Right lobe of liver (tissue), 6 donors: ENCODE results near the gene TCFL5. TPM values are rescaled to one million over a fixed set of nuclear protein-coding genes. Genes with fewer than 3 reads are reported as not detected.

Experiments
- ATAC-seq, 4 donors: fragments of 200-7000 bp; cut with Tn5 transposase; one replicate each; pipeline ENCODE4 v1.9.1; 2020; ENCODE audit warnings: mild to moderate bottlenecking in 4 of 4, moderate library complexity in 4 of 4
- DNase-seq, 3 donors: peaks; one replicate each; pipeline ENCODE4 v3.0.0-alpha.2; 2020
- H3K27ac ChIP-seq, 3 donors: fragments of 200-600 bp; one replicate each; pipeline ENCODE4 v1.8.0; 2022
- H3K27me3 ChIP-seq, 2 donors: fragments of 200-600 bp; one replicate each; pipeline ENCODE4 v1.8.0; 2022
- H3K36me3 ChIP-seq, 4 donors: fragments of 200-600 bp; sonication (generic) in 1 of 4; one replicate each; pipeline versions ENCODE4 v1.5.1 to v1.8.0; 2017 to 2022; ENCODE audit warnings: control low read depth in 1 of 4
- H3K4me1 ChIP-seq, 4 donors: fragments of 200-600 bp; sonication (generic) in 1 of 4; one replicate each; pipeline versions ENCODE4 v1.5.1 to v1.8.0; 2017 to 2022; ENCODE audit warnings: control low read depth in 1 of 4
- H3K4me3 ChIP-seq, 3 donors: fragments of 200-600 bp; one replicate each; pipeline ENCODE4 v1.8.0; 2022
- H3K9me3 ChIP-seq, 4 donors: fragments of 200-600 bp; sonication (generic) in 1 of 4; one replicate each; pipeline versions ENCODE4 v1.5.1 to v1.8.0; 2017 to 2022; ENCODE audit warnings: control low read depth in 1 of 4
- POLR2A ChIP-seq: fragments of 450-650 bp; IDR thresholded peaks from one replicate; pipeline ENCODE4 v1.6.1; 2017; ENCODE audit warnings: antibody characterized with exemption, mild to moderate bottlenecking
- WGBS: methylation state at CpG from one replicate; pipeline ENCODE4 v1.1.6; 2018; ENCODE audit warnings: low coverage, low lambda C conversion rate; ENCODE audit not compliant: insufficient coverage; ENCODE audit errors: missing lambda C conversion rate; 5-methylcytosine and 5-hydroxymethylcytosine counted together
- intact Hi-C, 2 donors: fragments of 100-400 bp; cut with DNase I; formaldehyde crosslinking; loops; one replicate each; pipeline versions ENCODE4 v1.11.2 to v1.14.1; 2022
- total RNA-seq, 6 experiments: library from RNA; depleted of rRNA in 2 of 6; stranded (reverse); fragments of >200 nt in 2 of 6; fragmentation: NEBNext Ultra II Directional in 3 of 6; extraction: Animal tissue kit (Norgen Biotek cat#: 25700) in 3 of 6; gene quantifications; one replicate each; pipeline versions ENCODE4 v1.1.0 to v1.2.4, GENCODE V29; 2016 to 2023
- TF ChIP-seq, protein P1 (sequence below), 4 donors: fragments of 200-600 bp in 3 of 4; fragments of 450-650 bp in 1 of 4; IDR thresholded peaks; one replicate each; pipeline versions ENCODE4 v1.5.1 to v1.8.0; 2016 to 2022; ENCODE audit warnings: antibody characterized with exemption in 4 of 4, mild to moderate bottlenecking in 2 of 4
- donor health status: DM: no; HTN: yes; CAD: no.
- donor health status: DM: no; HTN: no; CAD: no.
- donor health status: DM: no; HTN: no; CAD: no.
- donor health status: DM: no; HTN: yes; CAD: no.
- donor health status: DM: no; HTN: yes; CAD: no.

The TCFL5 gene
- total RNA-seq, 6 experiments from 2014 or later: 2.9 to 5.1 (median 3.9) TPM

DNA sequence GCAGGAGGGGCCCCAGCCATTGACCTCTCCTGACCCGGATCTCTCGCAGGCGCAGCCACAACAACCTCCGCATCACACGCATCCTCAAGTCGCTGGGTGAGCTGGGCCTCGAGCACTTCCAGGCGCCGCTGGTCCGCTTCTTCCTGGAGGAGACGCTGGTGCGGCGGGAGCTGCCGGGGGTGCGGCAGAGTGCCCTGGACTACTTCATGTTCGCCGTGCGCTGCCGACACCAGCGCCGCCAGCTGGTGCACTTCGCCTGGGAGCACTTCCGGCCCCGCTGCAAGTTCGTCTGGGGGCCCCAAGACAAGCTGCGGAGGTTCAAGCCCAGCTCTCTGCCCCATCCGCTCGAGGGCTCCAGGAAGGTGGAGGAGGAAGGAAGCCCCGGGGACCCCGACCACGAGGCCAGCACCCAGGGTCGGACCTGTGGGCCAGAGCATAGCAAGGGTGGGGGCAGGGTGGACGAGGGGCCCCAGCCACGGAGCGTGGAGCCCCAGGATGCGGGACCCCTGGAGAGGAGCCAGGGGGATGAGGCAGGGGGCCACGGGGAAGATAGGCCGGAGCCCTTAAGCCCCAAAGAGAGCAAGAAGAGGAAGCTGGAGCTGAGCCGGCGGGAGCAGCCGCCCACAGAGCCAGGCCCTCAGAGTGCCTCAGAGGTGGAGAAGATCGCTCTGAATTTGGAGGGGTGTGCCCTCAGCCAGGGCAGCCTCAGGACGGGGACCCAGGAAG lies 49.3 kb downstream of the TCFL5 start:
- ATAC-seq (no peak), DNase-seq (no peak)
- no peaks in the 10 kb centered on the region for H3K27me3 ChIP-seq
- no peaks in the 10 kb centered on the region for H3K9me3 ChIP-seq
- H3K36me3 ChIP-seq: peaks cover 13 to 55% (median 35%) of the 10 kb centered on the region in 4 donors
- 40% methylated on average over 1 of the region's 43 CpGs for WGBS
- no peak overlapping the region for H3K4me3 ChIP-seq
- H3K4me1 ChIP-seq: peaks cover 0 to 16% (median under 1%) of the 10 kb centered on the region in 4 donors
- TF ChIP-seq, protein P1, sequence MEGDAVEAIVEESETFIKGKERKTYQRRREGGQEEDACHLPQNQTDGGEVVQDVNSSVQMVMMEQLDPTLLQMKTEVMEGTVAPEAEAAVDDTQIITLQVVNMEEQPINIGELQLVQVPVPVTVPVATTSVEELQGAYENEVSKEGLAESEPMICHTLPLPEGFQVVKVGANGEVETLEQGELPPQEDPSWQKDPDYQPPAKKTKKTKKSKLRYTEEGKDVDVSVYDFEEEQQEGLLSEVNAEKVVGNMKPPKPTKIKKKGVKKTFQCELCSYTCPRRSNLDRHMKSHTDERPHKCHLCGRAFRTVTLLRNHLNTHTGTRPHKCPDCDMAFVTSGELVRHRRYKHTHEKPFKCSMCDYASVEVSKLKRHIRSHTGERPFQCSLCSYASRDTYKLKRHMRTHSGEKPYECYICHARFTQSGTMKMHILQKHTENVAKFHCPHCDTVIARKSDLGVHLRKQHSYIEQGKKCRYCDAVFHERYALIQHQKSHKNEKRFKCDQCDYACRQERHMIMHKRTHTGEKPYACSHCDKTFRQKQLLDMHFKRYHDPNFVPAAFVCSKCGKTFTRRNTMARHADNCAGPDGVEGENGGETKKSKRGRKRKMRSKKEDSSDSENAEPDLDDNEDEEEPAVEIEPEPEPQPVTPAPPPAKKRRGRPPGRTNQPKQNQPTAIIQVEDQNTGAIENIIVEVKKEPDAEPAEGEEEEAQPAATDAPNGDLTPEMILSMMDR (IDR thresholded peaks at IDR 0.05): no peak
- no peak for TF ChIP-seq POLR2A
- intact Hi-C loops: no loop called here
- no peak overlapping the region for H3K27ac ChIP-seq

DNA sequence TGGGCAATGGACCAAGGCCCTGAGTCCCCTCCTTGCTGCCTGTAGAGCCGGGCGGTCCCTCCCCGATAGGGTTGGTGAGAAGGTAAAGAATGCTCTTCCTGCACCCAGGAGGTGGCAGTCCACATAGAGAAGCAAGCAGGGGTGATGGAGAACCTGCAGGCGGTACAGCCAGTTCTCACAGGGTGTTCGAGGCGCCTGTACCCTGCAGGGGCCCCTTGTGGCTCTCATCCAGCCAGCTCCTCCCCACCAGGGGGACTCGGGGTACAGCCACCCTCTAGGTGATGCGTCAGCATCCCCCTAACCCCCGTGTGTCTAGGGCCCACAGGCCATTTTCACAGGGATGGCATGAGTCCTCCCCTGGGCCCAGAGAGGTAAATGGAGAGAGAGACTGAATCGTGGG lies 49.9 kb downstream of the TCFL5 start:
- no peak for DNase-seq
- H3K27ac ChIP-seq: no peak overlapping the region
- H3K36me3 ChIP-seq: peaks cover 13 to 56% (median 35%) of the 10 kb centered on the region in 4 donors
- no peaks in the 10 kb centered on the region for H3K27me3 ChIP-seq
- TF ChIP-seq POLR2A: no peak
- TF ChIP-seq, protein P1 (IDR thresholded peaks at IDR 0.05): no peak
- no peaks in the 10 kb centered on the region for H3K9me3 ChIP-seq
- 20% methylated on average over 1 of the region's 10 CpGs for WGBS
- H3K4me1 ChIP-seq: peaks cover 2 to 22% (median 4%) of the 10 kb centered on the region in 4 donors
- H3K4me3 ChIP-seq: no peak overlapping the region
- no peak for ATAC-seq
- intact Hi-C loops: no loop called here

DNA sequence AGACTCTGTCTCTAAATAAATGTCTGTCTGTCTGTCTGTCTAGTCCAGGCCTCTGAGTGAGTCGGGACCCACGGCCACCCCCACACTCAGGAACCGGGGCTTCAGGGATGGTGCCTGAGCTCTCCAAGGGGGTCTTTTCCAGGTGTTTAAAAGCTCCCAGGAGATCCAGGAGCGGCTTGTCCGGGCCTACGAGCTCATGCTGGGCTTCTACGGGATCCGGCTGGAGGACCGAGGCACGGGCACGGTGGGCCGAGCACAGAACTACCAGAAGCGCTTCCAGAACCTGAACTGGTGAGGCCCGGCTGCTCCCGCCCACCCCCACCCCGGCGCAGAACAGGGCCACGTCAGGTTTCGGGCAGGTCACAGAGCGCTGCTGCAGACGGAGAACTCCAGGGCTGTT lies 50.3 kb downstream of the TCFL5 start:
- intact Hi-C loops: no loop called here
- no peak for ATAC-seq

DNA sequence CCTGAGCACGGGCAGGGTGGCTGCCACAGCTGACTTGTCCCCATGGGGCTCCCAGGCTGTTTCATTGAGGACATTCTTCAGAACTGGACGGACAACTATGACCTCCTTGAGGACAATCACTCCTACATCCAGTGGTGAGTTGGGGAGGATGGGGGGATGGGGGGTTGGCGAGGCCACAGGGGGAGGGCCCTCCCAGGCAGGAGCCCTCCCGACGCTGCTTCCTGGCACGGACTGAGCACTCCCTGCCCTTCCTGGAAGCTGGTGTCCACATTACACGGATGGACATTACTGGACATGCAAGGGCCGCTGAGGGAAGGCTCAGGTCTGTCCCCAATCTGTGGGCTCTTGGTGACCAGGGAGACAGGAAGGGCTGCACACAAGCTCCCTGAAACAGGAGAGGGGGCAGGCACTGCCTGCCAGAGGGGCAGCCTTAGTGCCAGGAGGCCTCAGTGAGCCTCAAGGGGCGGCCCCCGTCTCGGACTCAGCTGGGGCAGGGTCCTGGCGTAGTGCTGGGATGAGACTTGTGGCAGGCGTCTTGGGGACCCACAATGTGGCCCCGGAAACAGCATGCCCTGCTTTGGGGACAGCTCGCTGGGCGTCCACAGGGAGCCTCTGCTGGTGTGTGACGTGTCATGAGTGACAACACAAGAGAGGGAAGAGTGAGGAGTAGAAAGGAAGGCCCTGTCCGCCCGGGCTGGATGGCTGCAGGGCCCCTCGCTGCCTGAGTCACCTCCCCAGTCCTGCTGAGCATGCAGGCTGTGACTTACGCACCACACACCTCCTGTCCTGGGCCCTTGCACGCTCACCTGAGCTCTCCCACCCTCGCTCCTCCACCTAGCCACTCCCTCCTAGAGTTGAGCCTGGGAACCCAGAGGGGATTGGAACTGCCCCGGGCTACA lies 51.8 kb downstream of the TCFL5 start:
- DNase-seq (no peak), ATAC-seq (no peak)
- Histone ChIP-seq H3K9me3 (no peaks in the 10 kb centered on the region), H3K4me1 (peaks cover 0 to 27% (median 7%) of the 10 kb centered on the region in 4 donors), H3K4me3 (no peak overlapping the region), H3K27ac (no peak overlapping the region), H3K27me3 (no peaks in the 10 kb centered on the region), H3K36me3 (peaks cover 13 to 56% (median 35%) of the 10 kb centered on the region in 4 donors)
- no CpG with 5 or more reads among the region's 24 CpGs for WGBS
- no peak for TF ChIP-seq POLR2A
- TF ChIP-seq, protein P1 (IDR thresholded peaks at IDR 0.05): no peak
- intact Hi-C loops: no loop called here

More for the DNA sequence above, 50.3 kb downstream of the TCFL5 start:
- WGBS: 90% methylated on average over 4 of the region's 21 CpGs
- Histone ChIP-seq H3K27me3 (no peaks in the 10 kb centered on the region), H3K27ac (no peak overlapping the region), H3K4me1 (peaks cover 2 to 23% (median 6%) of the 10 kb centered on the region in 4 donors), H3K36me3 (peaks cover 13 to 56% (median 35%) of the 10 kb centered on the region in 4 donors), H3K9me3 (no peaks in the 10 kb centered on the region), H3K4me3 (no peak overlapping the region)
- DNase-seq: no peak
- TF ChIP-seq POLR2A: no peak
- TF ChIP-seq, protein P1 (IDR thresholded peaks at IDR 0.05): no peak
